NCI-H82 treated with DMSO at 0.1 percent for 48 hours (cell line): ENCODE data around the gene MRPL55.
"Not testable (repeated sequence)": the region's sequence is repeated elsewhere in the genome, so short reads cannot be mapped to it uniquely, and the experiment has no call there.

Experiments used
- DNase-seq: peaks from one replicate; lab custom pipeline; 2025; ENCODE audit not compliant: unreplicated experiment; lab: John Stamatoyannopoulos, UW

Gene MRPL55

GRCh38 chr1:228125185-228125584 lies 16.1 kb upstream of the MRPL55 start:
- DNase-seq = no peak

GRCh38 chr1:228123505-228123904 lies 14.4 kb upstream of the MRPL55 start:
- DNase-seq = no peak

- no peak for DNase-seq
These were observed 13.9 kb upstream of the MRPL55 start for GRCh38 chr1:228122921-228123441.

GRCh38 chr1:228120857-228121489 lies 11.9 kb upstream of the MRPL55 start:
- no peak for DNase-seq

- no peak for DNase-seq
These were observed 11.3 kb upstream of the MRPL55 start for GRCh38 chr1:228120351-228120750.

GRCh38 chr1:228118040-228118439 lies 8.9 kb upstream of the MRPL55 start:
- no peak for DNase-seq

GRCh38 chr1:228117335-228117734 lies 8.2 kb upstream of the MRPL55 start:
- no peak for DNase-seq

- no peak for DNase-seq
These were observed 5.7 kb upstream of the MRPL55 start for GRCh38 chr1:228114827-228115226.

GRCh38 chr1:228112617-228113016 lies 3.5 kb upstream of the MRPL55 start:
- DNase-seq = no peak

- no peak for DNase-seq
These were observed 3.1 kb upstream of the MRPL55 start for GRCh38 chr1:228112167-228112566.

GRCh38 chr1:228111315-228111714 lies 2.2 kb upstream of the MRPL55 start:
- not testable (repeated sequence) for DNase-seq

GRCh38 chr1:228110556-228110955 lies 1.5 kb upstream of the MRPL55 start:
- no peak for DNase-seq

- no peak for DNase-seq
These were observed 926 bp upstream of the MRPL55 start for GRCh38 chr1:228109962-228110488.

- no peak for DNase-seq
These were observed 392 bp downstream of the MRPL55 start for GRCh38 chr1:228108742-228109072.

GRCh38 chr1:228108055-228108690 lies 926 bp downstream of the MRPL55 start:
- no peak for DNase-seq

GRCh38 chr1:228107636-228108035 lies 1.5 kb downstream of the MRPL55 start:
- DNase-seq = no peak

GRCh38 chr1:228106800-228107054 lies 2.4 kb downstream of the MRPL55 start:
- DNase-seq = no peak

GRCh38 chr1:228105996-228106799 lies 2.9 kb downstream of the MRPL55 start:
- no peak for DNase-seq

- DNase-seq = no peak
These were observed 3.7 kb downstream of the MRPL55 start for GRCh38 chr1:228105270-228105995.

GRCh38 chr1:228104526-228105269 lies 4.4 kb downstream of the MRPL55 start:
- no peak for DNase-seq
